ENCODE measurements around the gene DNAJC13.

GRCh38 chr3:132407025-132407424 lies 10.3 kb upstream of the DNAJC13 start:
- TF ChIP-seq CTCF (IDR thresholded peaks at IDR 0.05) (no peak), POLR2A (IDR thresholded peaks at IDR 0.05) (no peak)
